NCI-H187 (cell line): ENCODE measurements around the gene CLEC2B.
"Not testable (repeated sequence)": the region's sequence is repeated elsewhere in the genome, so short reads cannot be mapped to it uniquely, and the experiment has no call there.

ENCODE experiments used
- DNase-seq, 2 experiments: peaks; one replicate each; lab custom pipeline; 2025; lab: John Stamatoyannopoulos, UW

Gene CLEC2B

DNA sequence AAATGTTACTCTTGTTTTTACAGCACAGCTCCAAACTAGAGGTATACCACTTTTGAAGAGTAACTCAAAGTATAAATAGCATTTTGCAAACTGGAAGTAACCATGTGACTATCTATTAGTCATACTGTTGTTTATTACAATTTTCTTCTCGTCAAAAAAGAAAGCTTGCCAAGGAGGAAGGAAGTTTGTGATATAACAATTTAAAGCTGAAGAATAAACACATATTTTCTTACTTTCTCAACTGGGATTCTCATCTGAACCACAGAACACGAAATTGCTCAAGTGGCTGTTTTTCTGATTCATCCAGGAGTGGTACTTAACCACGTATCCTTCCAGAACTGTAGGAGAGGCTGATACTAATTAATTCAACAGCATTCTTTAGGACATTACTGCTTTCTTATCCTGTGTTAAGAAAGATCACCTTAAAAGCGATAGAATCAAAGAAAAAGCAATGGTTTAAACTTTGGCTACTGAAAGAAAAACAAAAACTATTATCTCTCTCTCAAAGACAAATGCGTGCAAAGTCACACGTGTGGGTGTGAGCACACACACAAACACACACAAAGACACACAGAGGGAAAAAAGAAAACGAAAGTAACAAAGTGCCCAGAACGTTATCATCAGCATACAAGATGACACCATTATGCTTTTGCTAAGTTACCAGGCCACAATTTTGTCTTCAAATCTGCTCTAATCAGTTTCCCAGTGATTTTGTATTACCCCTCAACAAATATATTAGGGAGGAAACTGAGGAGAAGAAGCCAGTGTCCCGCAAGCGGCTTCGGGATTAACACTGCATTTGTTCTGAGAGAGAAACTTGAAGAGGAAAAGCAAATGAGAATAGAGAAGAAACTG lies at the start of gene CLEC2B:
CLEC2B (minus strand) TSS at position 48 of the 855 bp plus-strand sequence.
- no peak for DNase-seq

- DNase-seq = no peak
These were observed 42.6 kb upstream of the CLEC2B start for GRCh38 chr12:9911708-9912107.

DNA sequence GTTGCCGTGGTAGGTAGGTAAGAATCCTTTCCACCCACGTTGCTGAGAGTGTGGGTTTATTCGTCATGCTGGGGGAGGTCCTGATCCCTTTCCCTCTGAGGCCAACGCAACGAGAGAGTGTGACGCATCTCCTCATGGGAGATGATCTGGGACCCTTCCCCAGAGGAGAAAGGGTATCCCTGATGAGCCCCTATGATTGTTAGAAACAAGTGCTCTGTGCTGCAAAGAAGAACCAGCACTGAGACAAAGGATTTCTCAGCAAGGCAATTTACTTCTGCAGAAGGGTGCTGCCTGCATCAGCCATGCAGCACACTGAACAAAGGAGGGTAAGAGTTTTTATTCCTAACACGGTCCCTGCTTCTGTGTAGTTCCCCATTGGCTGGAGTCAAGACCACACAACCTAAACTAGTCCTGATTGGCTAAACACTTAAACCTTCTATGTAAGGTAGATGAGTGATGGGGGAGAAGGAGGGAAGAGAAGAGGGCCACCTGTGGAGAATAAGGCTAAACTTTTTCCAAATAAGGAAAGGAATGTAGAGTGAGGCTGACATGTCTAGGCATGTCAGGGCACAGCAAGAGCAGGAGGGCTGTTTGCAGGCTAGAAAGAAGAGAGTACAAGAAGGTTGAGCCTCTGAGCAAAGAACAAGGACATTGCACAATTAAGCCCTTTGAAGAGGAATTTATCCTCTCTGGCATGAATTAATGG lies 41.7 kb upstream of the CLEC2B start:
- DNase-seq = no peak

GRCh38 chr12:9909724-9910123 lies 40.6 kb upstream of the CLEC2B start:
- no peak for DNase-seq

GRCh38 chr12:9908350-9908749 lies 39.2 kb upstream of the CLEC2B start:
- no peak for DNase-seq

DNA sequence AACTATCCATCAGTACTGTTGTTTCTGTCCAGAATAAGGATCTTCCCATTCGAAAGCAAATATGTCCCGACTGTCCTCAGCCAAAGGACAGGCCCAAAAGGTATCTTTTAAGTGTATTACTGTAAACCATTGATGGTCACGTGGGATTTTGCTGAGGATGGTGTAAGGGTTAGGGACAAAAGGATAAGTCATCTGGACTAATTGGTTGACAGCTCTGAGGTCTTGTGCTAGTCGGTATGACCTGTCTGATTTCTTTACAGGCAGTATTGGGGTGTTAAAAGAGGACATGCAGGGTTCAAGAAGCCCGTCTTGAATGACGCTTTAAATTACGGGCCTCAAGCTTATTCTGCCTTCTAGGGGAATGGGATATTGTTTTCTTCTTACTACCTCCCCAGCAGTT lies 38.6 kb upstream of the CLEC2B start:
- no peak for DNase-seq

DNA sequence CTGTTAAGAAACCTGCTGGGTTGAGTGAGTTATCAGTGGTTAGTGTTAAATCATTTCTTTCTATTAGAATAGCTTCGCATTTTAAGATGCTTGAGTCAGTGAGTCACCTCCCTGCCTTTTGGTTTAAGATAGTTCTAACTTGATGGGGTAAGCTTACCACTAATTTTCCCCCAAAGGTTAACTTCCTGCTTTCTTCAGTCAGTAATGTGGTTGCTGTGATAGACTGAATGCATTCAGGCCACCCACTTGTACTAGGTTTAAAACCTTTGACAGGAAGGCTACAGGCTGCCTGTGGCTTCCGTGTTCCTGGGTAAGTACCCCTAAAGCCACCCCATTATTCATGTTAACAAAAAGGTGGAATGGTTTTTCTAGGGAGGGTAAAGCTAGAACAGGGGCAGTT lies 37.7 kb upstream of the CLEC2B start:
- DNase-seq = no peak

GRCh38 chr12:9902539-9903228 lies 33.5 kb upstream of the CLEC2B start:
- DNase-seq = no peak

DNA sequence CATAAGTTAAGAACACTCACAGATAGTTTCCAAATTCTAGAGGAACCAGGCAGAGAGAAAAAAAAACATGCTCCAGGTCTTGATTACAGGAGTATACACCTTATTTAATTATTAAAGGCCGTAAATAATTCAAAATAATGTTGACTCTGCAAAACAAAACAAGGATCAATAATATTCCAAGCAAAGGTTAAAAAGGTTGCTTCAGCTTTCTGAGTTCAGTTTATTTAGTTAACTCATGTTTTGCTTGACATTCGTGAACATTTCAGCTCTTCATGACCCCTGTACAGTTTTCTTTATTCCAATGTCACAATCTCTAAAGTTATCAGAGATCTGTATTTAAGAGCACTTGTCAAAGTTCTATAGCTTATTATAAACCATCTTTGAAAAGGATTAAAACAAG lies 31.8 kb upstream of the CLEC2B start:
- no peak for DNase-seq

- no peak for DNase-seq
These were observed 30.1 kb upstream of the CLEC2B start for GRCh38 chr12:9899209-9899608.

- DNase-seq = no peak
These were observed 28.4 kb upstream of the CLEC2B start for GRCh38 chr12:9897535-9897934.

- no peak for DNase-seq
These were observed 26.2 kb upstream of the CLEC2B start for GRCh38 chr12:9895215-9895971.

GRCh38 chr12:9888665-9889273 lies 19.6 kb upstream of the CLEC2B start:
- DNase-seq = no peak

DNA sequence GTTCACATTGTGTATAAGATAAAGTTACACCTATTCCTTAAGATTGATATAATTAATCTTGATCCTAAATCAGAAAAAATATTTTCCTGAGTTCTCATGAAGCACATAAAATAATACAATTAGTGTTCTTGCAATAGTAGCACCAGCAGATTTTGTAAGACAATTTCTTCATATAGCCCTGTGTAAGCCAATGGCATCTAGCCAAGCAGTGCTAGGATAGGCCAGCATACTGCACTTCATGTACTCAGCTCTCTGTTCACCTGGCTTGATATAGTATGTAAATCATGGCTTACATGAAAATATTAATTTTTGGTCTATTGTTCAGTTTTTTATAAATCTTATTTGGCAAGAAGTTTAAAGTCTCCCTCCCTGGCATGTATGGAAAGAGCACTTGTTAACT lies 14.0 kb upstream of the CLEC2B start:
- DNase-seq = no peak

DNA sequence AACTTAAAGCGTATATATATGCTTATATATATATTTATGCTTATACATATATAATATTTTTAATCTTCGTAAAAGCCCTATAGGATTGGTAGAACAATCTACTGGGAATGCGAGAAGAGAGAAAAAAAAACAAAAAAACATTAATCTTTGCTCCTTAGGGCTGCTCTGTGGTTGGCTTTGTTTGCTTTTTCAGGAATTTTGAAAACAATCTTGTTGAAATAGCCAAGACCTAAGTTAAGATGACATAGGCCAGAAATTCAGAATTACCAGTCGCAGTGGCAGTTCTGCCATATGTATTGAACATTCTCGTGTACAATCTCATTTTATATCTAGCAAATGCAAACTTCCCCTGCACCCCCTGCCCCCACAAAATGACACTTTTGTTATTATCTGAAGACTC lies 12.8 kb upstream of the CLEC2B start:
- DNase-seq = no peak

GRCh38 chr12:9881246-9881645 lies 12.1 kb upstream of the CLEC2B start, which contains the start of gene KLRF2:
Gene KLRF2, plus strand, starts transcription at chr12:9881489. Its CDS starts 107 bp downstream, at chr12:9881596.
- no peak for DNase-seq

GRCh38 chr12:9880532-9881078 lies 11.5 kb upstream of the CLEC2B start:
- DNase-seq = no peak

DNA sequence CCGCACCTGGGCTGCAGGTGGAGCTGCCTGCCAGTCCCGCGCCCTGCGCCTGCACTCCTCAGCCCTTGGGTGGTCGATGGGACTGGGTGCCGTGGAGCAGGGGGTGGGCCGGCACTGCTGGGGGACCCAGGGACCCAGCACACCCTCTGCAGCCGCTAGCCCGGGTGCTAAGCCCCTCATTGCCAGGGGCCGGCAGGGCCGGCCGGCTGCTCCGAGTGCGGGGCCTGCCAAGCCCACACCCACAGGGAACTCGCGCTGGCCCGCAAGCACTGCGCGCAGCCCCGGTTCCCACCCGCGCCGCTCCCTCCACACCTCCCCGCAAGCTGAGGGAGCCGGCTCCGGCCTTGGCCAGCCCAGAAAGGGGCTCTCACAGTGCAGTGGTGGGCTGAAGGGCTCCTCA lies 7.0 kb upstream of the CLEC2B start:
- not testable (repeated sequence) for DNase-seq

- no peak for DNase-seq
These were observed 3.6 kb upstream of the CLEC2B start for GRCh38 chr12:9872742-9873141.

DNA sequence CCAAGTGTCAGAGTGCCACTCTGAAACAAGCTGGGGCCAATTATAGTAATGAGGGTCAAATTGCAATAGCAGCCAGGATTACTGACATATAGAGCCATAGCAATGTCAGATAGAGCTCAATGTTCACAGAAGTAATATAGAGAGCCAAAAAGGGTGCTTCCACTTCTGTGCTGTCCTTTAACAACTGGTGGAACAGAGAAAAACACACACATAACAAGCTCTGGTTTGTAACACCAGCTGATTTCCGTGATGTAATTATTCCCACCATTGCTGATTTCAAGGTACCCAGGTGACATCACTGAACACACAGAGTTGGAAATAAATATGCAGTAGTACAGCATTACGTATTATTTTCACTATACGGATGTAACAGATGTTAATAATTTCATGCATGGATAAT lies 3.0 kb upstream of the CLEC2B start:
- DNase-seq = no peak

- no peak for DNase-seq
These were observed 1.2 kb upstream of the CLEC2B start for GRCh38 chr12:9870286-9870866.
